KMS-11 (cell line): ENCODE results near the gene CALN1.

Experiments used
- H2AFZ ChIP-seq: fragments of 200-600 bp; sonication (generic); 2 replicates; pipeline ENCODE4 v1.6.1; 2016; ENCODE audit warnings: antibody characterized with exemption, mixed run types, low read depth
- H3K27ac ChIP-seq: fragments of 200-600 bp; sonication (generic); 2 replicates; pipeline ENCODE4 v1.6.1; 2016; ENCODE audit warnings: mild to moderate bottlenecking, mixed run types
- H3K27me3 ChIP-seq: fragments of 200-600 bp; sonication (generic); 2 replicates; pipeline ENCODE4 v1.6.1; 2017; ENCODE audit warnings: mild to moderate bottlenecking, low read depth, mixed run types, moderate library complexity; ENCODE audit not compliant: insufficient read depth
- H3K36me3 ChIP-seq: fragments of 200-600 bp; sonication (generic); 2 replicates; pipeline ENCODE4 v1.6.1; 2017; ENCODE audit warnings: mild to moderate bottlenecking, mixed run types; ENCODE audit not compliant: insufficient read depth
- H3K4me1 ChIP-seq: fragments of 200-600 bp; sonication (generic); 2 replicates; pipeline ENCODE4 v1.6.1; 2016; ENCODE audit warnings: mild to moderate bottlenecking, low read depth, mixed run types; ENCODE audit not compliant: poor library complexity, severe bottlenecking
- H3K4me2 ChIP-seq: fragments of 200-600 bp; sonication (generic); 2 replicates; pipeline ENCODE4 v1.7.0; 2016; ENCODE audit warnings: mild to moderate bottlenecking, mixed run types
- H3K4me3 ChIP-seq: fragments of 200-600 bp; sonication (generic); IDR thresholded peaks from 2 replicates; pipeline ENCODE4 v1.6.1; 2017; ENCODE audit warnings: low read depth, low read length, mixed read lengths; ENCODE audit not compliant: insufficient read depth
- H3K79me2 ChIP-seq: fragments of 200-600 bp; sonication (generic); 2 replicates; pipeline ENCODE4 v1.6.1; 2016; ENCODE audit warnings: low read depth, mixed run types; ENCODE audit not compliant: insufficient read depth
- H3K9ac ChIP-seq: fragments of 200-600 bp; sonication (generic); 2 replicates; pipeline ENCODE4 v1.6.1; 2016; ENCODE audit warnings: mild to moderate bottlenecking, mixed run types
- H4K20me1 ChIP-seq: fragments of 200-600 bp; sonication (generic); 2 replicates; pipeline ENCODE4 v1.6.1; 2016; ENCODE audit warnings: mild to moderate bottlenecking, mixed run types; ENCODE audit not compliant: insufficient read depth
- CTCF ChIP-seq: fragments of 200-600 bp; sonication (generic); conservative IDR thresholded peaks from 2 replicates; pipeline ENCODE4 v1.6.1; 2017; ENCODE audit warnings: low read depth, mild to moderate bottlenecking, antibody characterized with exemption, low read length, moderate library complexity, mixed read lengths

The CALN1 gene

GRCh38 chr7:71780282-71780681 is 631.9 kb downstream of the CALN1 start:
- H3K4me3 ChIP-seq = no peak overlapping the region
- H4K20me1 ChIP-seq = no peaks in the 10 kb centered on the region
- no peaks in the 10 kb centered on the region for H3K27me3 ChIP-seq
- no peaks in the 10 kb centered on the region for H3K36me3 ChIP-seq
- H2AFZ ChIP-seq = no peak overlapping the region
- H3K4me1 ChIP-seq = no peaks in the 10 kb centered on the region
- H3K9ac ChIP-seq = no peak overlapping the region
- H3K79me2 ChIP-seq = no peaks in the 10 kb centered on the region
- no peak overlapping the region for H3K4me2 ChIP-seq
- no peak for TF ChIP-seq CTCF
- no peak overlapping the region for H3K27ac ChIP-seq

DNA sequence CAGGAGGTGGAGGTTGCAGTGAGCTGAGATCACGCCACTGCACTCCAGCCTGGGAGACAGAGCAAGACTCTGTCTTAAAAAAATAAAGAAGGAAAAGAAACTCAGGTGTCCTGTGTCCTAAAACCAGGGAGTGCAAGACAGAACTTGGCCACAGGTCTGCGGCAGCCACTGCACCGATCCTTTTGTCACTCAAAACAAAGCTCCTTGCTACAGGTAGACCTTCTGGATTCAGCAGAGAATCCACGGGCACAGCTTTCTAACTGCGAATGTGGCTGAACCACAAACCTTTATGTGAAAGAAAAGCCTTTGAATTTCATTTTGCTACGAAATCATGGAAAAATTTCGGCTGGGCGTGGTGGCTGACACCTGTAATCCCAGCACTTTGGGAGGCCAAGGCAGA is 634.9 kb downstream of the CALN1 start:
- TF ChIP-seq CTCF = no peak

GRCh38 chr7:71776726-71777125 is 635.4 kb downstream of the CALN1 start:
- no peaks in the 10 kb centered on the region for H3K4me1 ChIP-seq
- H3K79me2 ChIP-seq = no peaks in the 10 kb centered on the region
- no peak overlapping the region for H3K4me2 ChIP-seq
- H2AFZ ChIP-seq = no peak overlapping the region
- H3K27me3 ChIP-seq = no peaks in the 10 kb centered on the region
- no peak for TF ChIP-seq CTCF
- no peaks in the 10 kb centered on the region for H4K20me1 ChIP-seq
- H3K36me3 ChIP-seq = no peaks in the 10 kb centered on the region
- no peak overlapping the region for H3K9ac ChIP-seq
- H3K4me3 ChIP-seq = no peak overlapping the region
- no peak overlapping the region for H3K27ac ChIP-seq

More for the DNA sequence above, 634.9 kb downstream of the CALN1 start:
- H3K36me3 ChIP-seq = no peaks in the 10 kb centered on the region
- H3K79me2 ChIP-seq = no peaks in the 10 kb centered on the region
- H3K4me1 ChIP-seq = no peaks in the 10 kb centered on the region
- no peaks in the 10 kb centered on the region for H3K27me3 ChIP-seq
- H3K4me2 ChIP-seq = no peak overlapping the region
- no peaks in the 10 kb centered on the region for H4K20me1 ChIP-seq
- no peak overlapping the region for H3K4me3 ChIP-seq
- H2AFZ ChIP-seq = no peak overlapping the region
- no peak overlapping the region for H3K27ac ChIP-seq
- H3K9ac ChIP-seq = no peak overlapping the region

- Histone ChIP-seq H3K27me3 (no peaks in the 10 kb centered on the region), H4K20me1 (no peaks in the 10 kb centered on the region), H3K4me1 (peaks cover under 1% of the 10 kb centered on the region), H3K4me3 (no peak overlapping the region), H3K79me2 (no peaks in the 10 kb centered on the region), H3K4me2 (no peak overlapping the region), H3K9ac (no peak overlapping the region), H3K27ac (no peak overlapping the region), H3K36me3 (no peaks in the 10 kb centered on the region), H2AFZ (no peak overlapping the region)
- TF ChIP-seq CTCF = no peak
These were observed 636.5 kb downstream of the CALN1 start for GRCh38 chr7:71775648-71776047.
